HG02678 (cell line): Measurements from ENCODE around the gene CDY1.
"Not testable (repeated sequence)": the region's sequence is repeated elsewhere in the genome, so short reads cannot be mapped to it uniquely, and the experiment has no call there.

Experiments used
- ATAC-seq: cut with Tn5 transposase; IDR thresholded peaks from one replicate; pipeline ENCODE4 v1.9.1; 2021; ENCODE audit warnings: mild to moderate bottlenecking, moderate library complexity; ENCODE audit not compliant: unreplicated experiment

The CDY1 gene, protein sequence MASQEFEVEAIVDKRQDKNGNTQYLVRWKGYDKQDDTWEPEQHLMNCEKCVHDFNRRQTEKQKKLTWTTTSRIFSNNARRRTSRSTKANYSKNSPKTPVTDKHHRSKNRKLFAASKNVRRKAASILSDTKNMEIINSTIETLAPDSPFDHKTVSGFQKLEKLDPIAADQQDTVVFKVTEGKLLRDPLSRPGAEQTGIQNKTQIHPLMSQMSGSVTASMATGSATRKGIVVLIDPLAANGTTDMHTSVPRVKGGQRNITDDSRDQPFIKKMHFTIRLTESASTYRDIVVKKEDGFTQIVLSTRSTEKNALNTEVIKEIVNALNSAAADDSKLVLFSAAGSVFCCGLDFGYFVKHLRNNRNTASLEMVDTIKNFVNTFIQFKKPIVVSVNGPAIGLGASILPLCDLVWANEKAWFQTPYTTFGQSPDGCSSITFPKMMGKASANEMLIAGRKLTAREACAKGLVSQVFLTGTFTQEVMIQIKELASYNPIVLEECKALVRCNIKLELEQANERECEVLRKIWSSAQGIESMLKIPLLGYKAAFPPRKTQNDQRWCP

DNA sequence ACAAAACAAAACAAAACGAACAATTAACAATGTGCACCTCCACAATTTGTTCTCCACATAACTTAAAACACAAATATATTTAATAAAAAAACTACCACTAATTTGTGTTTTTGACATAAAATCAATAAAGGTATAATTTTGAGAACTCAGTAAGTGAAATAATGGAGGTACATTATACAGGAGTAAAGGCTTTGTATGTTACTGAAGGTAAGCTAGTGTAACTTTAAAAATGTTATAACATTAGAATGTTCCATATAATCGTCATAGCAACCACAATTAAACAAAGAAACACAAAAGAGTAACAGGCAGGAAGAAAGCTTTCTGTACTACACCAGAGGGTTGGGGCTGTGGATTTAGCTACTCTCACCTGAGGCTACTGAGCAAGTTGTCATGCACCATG, at the start of gene CDY1:
CDY1 (plus strand) TSS at position 301 of the 400 bp plus-strand sequence. CDS start 326 bp downstream, outside the sequence.
- ATAC-seq: not testable (repeated sequence)

- ATAC-seq: not testable (repeated sequence)
Measured at GRCh38 chrY:25593336-25593735, 28.6 kb upstream of the CDY1 start.

DNA sequence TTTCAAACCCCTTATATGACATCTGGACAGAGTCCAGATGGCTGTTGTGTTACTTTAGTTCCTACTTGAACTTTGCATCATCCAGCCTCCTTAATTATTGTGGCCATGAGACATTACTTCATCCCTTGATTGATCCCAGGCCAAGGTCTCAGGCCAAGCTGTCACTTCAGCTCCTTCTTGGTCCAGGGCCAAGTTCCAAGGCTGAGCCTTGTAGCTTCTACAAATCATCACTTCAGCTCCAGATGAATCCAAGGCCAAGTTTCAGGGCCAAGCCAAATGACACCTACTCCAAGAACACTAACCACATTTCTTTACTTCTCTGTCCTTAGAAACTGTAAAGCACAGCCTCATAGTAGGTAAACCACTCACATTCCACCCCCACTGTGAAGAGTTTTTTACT, 1.7 kb upstream of the CDY1 start:
- not testable (repeated sequence) for ATAC-seq

GRCh38 chrY:25626524-25626923, 4.6 kb downstream of the CDY1 start:
- not testable (repeated sequence) for ATAC-seq

DNA sequence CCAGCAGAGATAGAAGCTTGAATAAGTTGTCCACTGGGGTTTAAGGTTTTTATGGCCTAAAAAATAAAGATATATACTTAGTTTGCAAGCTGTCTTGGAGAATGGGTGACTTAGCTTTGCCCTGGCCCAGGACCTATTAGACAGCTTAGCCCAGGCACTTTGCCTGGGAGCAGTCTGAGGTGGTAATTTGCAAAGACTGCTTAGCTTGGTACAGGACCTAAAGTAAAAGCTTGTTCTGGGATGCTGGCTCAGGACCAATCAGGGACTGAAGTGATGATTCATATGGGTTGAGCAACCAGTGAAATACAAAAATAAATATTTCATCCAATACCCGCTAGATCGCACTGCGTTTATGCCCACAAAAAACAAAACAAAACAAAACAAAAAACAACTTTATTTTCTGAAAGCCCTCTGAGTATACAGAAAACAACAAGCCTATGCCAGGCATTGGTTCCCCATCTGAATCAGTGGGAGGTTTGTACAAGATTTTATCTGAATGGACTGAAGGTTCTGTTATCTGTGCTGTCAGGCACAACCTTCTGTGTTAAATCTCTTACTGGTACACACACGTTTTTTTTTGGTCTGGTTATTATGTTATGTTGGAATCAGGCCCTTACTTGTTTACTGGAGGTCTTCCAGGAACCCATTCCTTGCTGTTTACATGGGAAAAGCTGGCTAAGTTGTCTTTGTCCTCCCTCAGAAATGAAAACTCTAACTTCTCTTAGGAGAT, 8.6 kb downstream of the CDY1 start:
- not testable (repeated sequence) for ATAC-seq

DNA sequence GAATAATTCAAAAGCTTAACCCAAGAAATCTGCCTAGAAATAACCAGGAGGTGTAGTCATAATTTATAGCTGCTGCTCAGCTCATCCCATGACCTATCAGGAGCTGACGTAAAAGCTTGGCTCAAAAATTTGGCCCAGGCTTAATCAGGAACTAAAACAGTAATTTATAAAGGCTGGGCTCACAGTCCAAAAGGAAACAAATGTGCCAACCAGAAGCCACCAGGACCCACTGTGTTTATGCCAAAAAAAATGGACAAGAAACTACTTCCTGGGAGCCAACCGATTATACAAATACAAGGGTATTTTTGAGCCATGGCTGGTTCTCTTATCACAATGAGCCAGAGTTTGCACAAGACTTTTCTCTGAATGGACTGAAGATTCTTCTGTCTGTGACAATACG, 17.9 kb downstream of the CDY1 start:
- ATAC-seq: not testable (repeated sequence)

DNA sequence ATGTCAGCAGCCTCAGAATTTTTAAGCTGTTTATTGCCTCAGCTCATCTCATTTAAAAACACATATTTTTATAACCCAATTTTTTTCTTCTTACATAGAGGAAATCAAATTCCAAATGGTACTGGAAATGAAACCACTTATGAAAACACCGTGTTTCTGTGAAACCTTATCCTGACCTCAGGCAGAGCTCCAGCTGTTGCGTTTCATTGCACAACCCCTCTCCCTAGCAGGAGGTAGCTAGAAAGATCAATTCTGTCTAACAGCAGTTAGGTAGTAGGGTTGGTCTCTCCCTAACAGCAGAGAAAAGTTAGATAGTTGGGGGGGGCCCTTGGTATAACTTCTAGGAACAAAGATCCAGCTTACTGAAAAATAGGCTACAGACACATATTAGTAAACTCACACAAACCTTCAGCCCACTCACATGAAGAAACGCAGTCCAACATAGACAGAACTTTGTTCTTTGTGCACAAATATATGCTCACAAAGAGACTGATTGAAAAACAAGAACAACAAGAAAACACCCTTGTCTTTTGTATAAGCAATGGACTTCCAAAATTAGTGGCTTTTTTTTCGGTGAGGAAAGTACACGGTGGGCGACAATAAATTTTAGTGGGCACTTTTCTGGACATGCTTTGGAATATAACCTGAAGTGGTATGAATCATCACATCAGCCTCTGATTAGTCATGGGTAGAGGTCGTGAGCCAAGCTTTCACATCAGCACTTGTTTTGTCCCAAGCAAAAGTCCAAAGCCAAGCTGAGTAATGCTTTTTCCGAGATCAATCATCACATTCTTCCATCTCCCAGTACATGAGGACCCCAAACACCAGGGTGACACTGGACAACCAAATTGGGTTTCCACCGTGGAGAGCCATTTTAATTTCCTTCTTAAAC, 21.4 kb downstream of the CDY1 start:
- not testable (repeated sequence) for ATAC-seq
